CMK (cell line): ENCODE data around the gene DERA.
A peak's percentile ranks its signal among the peaks of the same experiment; 100 is the strongest.
"Not testable (repeated sequence)": the region's sequence is repeated elsewhere in the genome, so short reads cannot be mapped to it uniquely, and the experiment has no call there.

Experiments
- DNase-seq: peaks from one replicate; pipeline ENCODE4 v3.0.0-alpha.2; 2010; ENCODE audit warnings: low read depth

The DERA gene

GRCh38 chr12:15910864-15911721 is at the start of gene DERA:
Gene DERA, plus strand, starts transcription at chr12:15911332. Its CDS starts 52 bp downstream, at chr12:15911384.
- DNase-seq: peak; percentile 4

- DNase-seq: no peak
These were observed 49.7 kb upstream of the DERA start for GRCh38 chr12:15861404-15861803.

GRCh38 chr12:15862840-15863239 is 48.3 kb upstream of the DERA start:
- no peak for DNase-seq

- no peak for DNase-seq
These were observed 47.8 kb upstream of the DERA start for GRCh38 chr12:15863372-15863771.

- no peak for DNase-seq
These were observed 47.1 kb upstream of the DERA start for GRCh38 chr12:15863984-15864383.

GRCh38 chr12:15868186-15868585 is 42.9 kb upstream of the DERA start:
- DNase-seq: no peak

GRCh38 chr12:15873556-15873955 is 37.6 kb upstream of the DERA start:
- no peak for DNase-seq

GRCh38 chr12:15874556-15875145 is 36.5 kb upstream of the DERA start:
- not testable (repeated sequence) for DNase-seq

GRCh38 chr12:15875863-15876262 is 35.3 kb upstream of the DERA start:
- DNase-seq: no peak

- DNase-seq: no peak
These were observed 31.7 kb upstream of the DERA start for GRCh38 chr12:15879413-15879812.

GRCh38 chr12:15880721-15881120 is 30.4 kb upstream of the DERA start:
- no peak for DNase-seq

- DNase-seq: peak; percentile 72
These were observed 28.8 kb upstream of the DERA start, which contains the start of gene STRAP for GRCh38 chr12:15882118-15882971. Gene STRAP, plus strand, starts transcription at chr12:15882387. Its CDS starts 321 bp downstream, at chr12:15882708.

- DNase-seq: no peak
These were observed 27.6 kb upstream of the DERA start for GRCh38 chr12:15883536-15883935.

- no peak for DNase-seq
These were observed 24.6 kb upstream of the DERA start for GRCh38 chr12:15886372-15887042.

GRCh38 chr12:15887043-15887817 is 23.9 kb upstream of the DERA start:
- no peak for DNase-seq

GRCh38 chr12:15892645-15893259 is 18.4 kb upstream of the DERA start:
- DNase-seq: no peak

- DNase-seq: no peak
These were observed 17.9 kb upstream of the DERA start for GRCh38 chr12:15893260-15893659.

- DNase-seq: no peak
These were observed 14.3 kb upstream of the DERA start for GRCh38 chr12:15896867-15897266.

- no peak for DNase-seq
These were observed 13.7 kb upstream of the DERA start for GRCh38 chr12:15897433-15897832.

- DNase-seq: no peak
These were observed 11.8 kb upstream of the DERA start for GRCh38 chr12:15899282-15899870.
